OCI-LY7 (cell line): ENCODE data around the gene GJC2.

ENCODE experiments used
- EZH2phosphoT487 ChIP-seq: fragments of 200-600 bp; sonication (generic); IDR thresholded peaks from 2 replicates; pipeline ENCODE4 v1.6.1; 2018; ENCODE audit warnings: low read depth, borderline replicate concordance, mild to moderate bottlenecking, mixed run types, antibody characterized with exemption, low read length, moderate library complexity, mixed read lengths
- TF ChIP-seq, protein P1 (sequence below): fragments of 200-600 bp; sonication (generic); conservative IDR thresholded peaks from 2 replicates; pipeline ENCODE4 v1.5.1; 2014; ENCODE audit warnings: mild to moderate bottlenecking, antibody characterized with exemption, low read length, moderate library complexity, mixed read lengths

GRCh38 chr1:228147151-228147693 is 2.5 kb upstream of the GJC2 start:
- TF ChIP-seq, protein P1, sequence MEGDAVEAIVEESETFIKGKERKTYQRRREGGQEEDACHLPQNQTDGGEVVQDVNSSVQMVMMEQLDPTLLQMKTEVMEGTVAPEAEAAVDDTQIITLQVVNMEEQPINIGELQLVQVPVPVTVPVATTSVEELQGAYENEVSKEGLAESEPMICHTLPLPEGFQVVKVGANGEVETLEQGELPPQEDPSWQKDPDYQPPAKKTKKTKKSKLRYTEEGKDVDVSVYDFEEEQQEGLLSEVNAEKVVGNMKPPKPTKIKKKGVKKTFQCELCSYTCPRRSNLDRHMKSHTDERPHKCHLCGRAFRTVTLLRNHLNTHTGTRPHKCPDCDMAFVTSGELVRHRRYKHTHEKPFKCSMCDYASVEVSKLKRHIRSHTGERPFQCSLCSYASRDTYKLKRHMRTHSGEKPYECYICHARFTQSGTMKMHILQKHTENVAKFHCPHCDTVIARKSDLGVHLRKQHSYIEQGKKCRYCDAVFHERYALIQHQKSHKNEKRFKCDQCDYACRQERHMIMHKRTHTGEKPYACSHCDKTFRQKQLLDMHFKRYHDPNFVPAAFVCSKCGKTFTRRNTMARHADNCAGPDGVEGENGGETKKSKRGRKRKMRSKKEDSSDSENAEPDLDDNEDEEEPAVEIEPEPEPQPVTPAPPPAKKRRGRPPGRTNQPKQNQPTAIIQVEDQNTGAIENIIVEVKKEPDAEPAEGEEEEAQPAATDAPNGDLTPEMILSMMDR = no peak
- TF ChIP-seq EZH2phosphoT487 = no peak
